GM10266 (cell line): ENCODE measurements around the gene ST3GAL5.

ENCODE experiments used
- DNase-seq: peaks from one replicate; pipeline ENCODE4 v3.0.0; 2012; ENCODE audit errors: extremely low spot score
- TF ChIP-seq, protein P1 (sequence below): IDR thresholded peaks from 2 replicates; pipeline ENCODE4 v1.5.1; 2012; ENCODE audit warnings: mild to moderate bottlenecking, low read depth; ENCODE audit not compliant: control insufficient read depth, insufficient read depth; ENCODE audit errors: missing control alignments

ST3GAL5 gene

DNA sequence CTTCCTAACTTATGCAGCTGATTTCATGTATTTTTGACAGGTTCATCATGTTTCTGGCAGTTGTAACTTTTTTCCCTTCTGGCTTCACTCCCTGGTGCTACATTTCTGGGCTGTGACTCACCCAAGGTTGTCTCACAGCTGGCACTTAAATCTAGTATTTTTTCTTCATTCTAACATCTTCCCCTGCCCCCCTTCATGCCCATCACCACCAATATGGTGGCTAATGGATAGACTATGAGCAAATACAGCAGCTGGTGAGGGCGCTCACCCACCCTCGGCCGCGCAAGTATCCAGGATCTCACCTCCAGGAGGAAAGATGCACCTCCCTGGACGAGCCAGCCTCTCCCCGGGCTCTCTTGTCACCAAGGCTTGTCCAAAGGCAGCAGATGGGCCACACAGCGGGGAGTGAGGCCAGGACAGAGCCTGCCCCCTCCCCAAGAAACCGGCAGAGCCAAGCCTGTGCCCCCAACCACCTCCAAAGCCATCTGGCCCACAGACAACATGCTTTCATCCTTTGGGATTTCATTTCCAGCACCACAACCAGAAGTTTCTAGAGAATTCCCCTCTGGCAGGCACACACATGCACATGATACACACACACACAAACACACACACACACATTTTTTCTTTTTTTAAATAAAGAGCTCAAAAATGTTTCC lies 95.9 kb downstream of the ST3GAL5 start:
- TF ChIP-seq, protein P1, sequence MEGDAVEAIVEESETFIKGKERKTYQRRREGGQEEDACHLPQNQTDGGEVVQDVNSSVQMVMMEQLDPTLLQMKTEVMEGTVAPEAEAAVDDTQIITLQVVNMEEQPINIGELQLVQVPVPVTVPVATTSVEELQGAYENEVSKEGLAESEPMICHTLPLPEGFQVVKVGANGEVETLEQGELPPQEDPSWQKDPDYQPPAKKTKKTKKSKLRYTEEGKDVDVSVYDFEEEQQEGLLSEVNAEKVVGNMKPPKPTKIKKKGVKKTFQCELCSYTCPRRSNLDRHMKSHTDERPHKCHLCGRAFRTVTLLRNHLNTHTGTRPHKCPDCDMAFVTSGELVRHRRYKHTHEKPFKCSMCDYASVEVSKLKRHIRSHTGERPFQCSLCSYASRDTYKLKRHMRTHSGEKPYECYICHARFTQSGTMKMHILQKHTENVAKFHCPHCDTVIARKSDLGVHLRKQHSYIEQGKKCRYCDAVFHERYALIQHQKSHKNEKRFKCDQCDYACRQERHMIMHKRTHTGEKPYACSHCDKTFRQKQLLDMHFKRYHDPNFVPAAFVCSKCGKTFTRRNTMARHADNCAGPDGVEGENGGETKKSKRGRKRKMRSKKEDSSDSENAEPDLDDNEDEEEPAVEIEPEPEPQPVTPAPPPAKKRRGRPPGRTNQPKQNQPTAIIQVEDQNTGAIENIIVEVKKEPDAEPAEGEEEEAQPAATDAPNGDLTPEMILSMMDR = no peak
- no peak for DNase-seq

DNA sequence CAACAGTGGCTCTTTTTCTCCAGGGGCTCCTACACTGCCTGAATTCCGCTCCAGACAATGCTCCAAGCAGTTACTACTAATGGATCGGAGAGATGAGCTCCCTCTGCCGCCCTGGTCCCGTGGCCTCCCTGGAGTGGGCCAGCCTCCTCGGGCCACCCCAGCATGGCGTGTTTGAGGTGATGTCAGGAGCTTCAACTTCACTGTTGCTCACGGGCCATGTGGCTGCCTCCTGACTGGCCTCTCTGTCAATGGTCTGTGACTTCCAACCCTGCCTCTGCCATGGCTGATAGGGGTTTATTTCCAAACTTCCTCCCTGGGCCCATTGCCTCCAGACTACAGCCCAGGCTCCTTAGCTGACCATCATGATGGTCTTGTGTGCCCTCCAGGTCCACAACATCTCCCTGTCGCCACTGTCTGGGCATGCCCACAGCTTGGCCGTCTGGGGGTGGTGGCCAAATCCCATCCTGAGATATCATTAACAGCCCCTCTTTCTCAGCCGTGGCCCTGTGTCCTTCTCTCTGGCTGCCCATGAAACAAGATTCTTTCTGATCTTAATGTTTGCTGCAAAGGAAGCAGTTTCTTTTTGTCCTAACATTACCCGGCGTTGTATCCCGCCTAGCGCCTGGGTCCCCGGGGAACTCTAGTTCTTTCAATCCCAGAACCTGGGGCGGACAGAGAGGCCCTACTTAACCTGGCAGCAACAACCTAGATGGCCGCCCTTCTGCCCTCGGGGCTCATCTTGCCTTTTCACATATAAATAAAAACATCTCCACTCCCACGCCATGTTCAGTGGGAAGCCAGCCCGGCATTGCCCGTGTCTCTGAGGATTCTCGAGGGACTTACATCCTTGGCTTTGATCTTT lies 96.9 kb downstream of the ST3GAL5 start:
- DNase-seq = no peak
- TF ChIP-seq, protein P1 = no peak

DNA sequence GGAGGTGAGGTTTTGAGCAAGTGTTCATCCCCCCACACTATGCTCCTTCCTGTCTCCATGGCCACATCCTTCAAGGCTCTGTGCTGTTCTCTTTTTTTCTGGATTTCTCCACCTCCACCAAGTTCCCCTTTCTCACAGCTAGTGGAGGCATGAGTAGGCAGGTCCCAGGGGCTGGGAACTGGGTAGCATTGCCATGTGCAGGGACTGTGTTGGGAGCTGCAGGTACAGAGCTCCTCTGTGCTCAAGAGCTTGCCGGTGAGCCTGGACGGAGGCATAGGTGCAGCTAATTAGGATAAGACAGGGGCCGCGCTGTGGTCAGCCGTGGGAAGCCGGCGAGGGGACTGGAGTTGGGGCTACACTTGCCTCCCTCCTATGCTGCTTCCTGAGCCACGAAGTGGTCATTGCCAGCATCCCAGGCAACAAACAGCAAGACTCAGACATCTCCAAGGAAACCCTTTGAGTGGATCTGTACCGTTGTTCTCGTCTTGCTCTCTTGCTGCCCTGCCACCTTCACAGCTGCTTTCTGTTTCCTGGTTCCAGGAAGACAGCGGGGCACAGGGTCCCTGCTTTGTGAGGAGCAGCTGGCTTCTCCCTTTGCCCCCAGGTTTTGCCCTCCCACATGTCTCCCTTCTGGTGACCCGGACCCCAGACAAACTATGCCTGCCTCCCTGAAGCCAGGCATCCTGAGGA lies 98.1 kb downstream of the ST3GAL5 start:
- DNase-seq = no peak
- TF ChIP-seq, protein P1 = no peak

DNA sequence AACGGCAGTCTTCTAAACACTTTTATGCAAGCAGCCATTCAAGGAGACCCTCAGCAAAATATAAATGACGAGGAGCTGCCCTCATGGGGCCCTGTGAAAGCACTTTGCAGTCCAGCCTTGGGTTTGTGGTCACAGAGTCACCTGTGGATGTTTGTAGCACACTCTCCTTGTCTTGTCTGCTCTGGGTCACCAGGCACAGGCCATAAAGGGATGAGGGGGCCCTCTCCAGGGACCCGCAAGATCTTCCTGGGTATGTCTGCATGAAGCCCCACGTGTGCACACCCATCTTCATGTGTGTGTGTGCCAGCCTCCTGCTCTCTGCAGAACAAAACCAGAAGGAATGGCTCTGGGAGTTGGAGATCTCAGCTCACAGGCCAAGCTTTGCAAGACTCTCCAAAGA lies 98.8 kb downstream of the ST3GAL5 start:
- no peak for DNase-seq
- TF ChIP-seq, protein P1 = no peak

DNA sequence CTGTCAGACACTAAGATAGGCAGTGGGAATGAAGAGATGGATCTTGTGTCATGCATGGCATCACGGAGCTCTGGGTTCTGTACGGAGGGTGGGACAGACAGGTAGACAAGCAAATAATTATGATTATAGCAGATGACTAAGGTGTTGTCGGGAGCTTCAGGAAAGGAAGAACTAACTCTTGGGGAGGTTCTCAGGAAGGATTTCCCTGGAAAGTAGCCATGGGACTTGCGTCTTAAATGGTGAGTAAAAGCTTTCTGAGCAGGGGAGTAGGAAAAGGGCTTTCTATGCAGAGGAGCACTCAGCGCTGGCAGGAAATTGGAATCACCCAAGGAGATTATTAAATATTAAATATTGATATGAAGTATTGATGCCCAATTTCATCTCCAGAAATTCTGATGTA lies 99.5 kb downstream of the ST3GAL5 start:
- TF ChIP-seq, protein P1 = no peak
- DNase-seq = no peak

DNA sequence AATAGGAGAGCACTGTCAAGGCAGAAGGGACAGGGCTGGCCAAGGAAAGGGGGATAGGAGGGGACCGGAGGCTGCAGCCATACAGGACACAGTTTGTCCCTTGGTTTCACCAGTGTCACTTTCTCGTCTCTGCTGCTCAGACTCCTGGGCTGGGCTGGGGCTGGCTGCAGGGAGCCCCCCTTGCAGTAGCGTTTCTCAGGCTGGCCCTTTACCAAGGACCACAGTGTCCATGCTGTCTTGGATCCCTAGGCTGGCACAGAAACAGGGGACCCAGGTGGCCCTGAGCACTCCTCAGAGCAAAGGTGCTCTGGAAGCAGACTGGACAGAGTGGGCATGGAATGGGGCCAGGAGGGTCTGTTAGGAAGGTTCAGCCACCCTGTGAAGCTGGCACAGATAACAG lies 100.2 kb downstream of the ST3GAL5 start:
- no peak for DNase-seq
- TF ChIP-seq, protein P1 = no peak

DNA sequence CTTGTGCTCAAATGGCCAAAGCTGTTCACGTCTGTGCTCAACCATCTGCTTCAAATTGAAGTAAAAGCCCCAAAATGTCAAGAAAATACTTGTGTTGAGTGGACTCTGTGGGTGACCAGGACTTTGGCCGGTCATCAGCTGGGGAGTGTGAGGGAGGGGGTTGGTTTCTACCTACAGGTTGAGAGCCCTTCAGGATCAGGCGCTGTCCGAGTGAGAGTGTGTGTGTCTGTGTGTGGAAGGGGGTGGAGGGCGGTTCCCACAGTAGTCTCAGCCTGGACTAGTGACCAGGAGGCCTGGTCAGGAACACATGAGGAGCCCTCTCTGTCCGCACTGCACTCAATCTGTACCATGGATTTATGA lies 100.8 kb downstream of the ST3GAL5 start:
- TF ChIP-seq, protein P1 = no peak
- no peak for DNase-seq
